Measurements from ENCODE around the gene CHSY3. TPM values are rescaled to one million over a fixed set of nuclear protein-coding genes. Genes with fewer than 3 reads are reported as not detected.

CHSY3 gene
- total and polyA plus RNA-seq, 7 donors, result 0.33 to 2.9 (median 0.67) TPM

DNA sequence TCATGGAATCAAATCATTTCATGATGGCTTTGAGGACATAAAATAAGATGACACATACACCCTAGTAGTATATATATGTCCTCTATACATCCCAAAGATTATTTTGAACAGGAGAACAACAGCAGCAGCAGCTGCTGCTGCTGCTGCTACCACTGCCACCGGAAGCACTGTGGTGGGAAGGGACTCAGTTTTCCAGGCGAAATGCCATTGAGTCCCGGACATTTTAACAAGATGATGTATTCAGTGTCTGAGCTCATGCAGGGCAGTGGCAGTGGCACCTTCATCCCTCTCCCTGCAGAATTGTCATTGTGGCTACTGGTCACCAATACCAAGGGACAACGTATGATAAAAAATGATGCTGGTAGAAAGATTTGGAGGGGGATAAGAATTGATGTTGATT lies 151.3 kb downstream of the CHSY3 start:
- TF ChIP-seq CTCF (IDR thresholded peaks at IDR 0.05), result no peak
- ATAC-seq (no peak), DNase-seq (no peak)
- 60 to 67% (median 61%) methylated on average over 4 of the region's 4 CpGs for WGBS, 3 donors
- intact Hi-C loops (cut with DNase I), result no loop called here
- H3K4me3 ChIP-seq, result no peak overlapping the region
- no peaks in the 10 kb centered on the region for H3K36me3 ChIP-seq (ENCODE audit: insufficient read depth in 1 of 2, low read depth in 1 of 2)
- no peak overlapping the region for H3K27ac ChIP-seq
- H3K9me3 ChIP-seq, result no peaks in the 10 kb centered on the region
- no peaks in the 10 kb centered on the region for H3K4me1 ChIP-seq
- no peaks in the 10 kb centered on the region for H3K27me3 ChIP-seq (ENCODE audit: insufficient read depth in 3 of 3, low read length in 2 of 3)

DNA sequence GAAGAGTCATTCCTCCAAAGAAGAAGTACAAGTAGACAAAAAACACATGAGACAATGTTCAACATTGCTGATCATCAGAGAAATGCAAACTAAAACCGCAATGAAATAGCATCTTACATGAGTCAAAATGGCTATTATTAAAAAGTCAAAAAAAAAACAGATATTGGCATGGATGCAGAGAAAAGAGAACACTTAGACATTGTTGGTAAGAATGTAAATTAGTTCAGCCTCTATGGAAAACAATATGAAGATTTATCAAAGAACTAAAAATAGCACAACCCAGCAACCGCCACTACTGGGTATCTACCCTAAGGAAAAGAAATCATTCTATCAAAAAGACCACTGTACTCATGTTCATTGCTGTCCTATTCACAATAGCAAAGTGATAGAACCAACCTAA lies 157.5 kb downstream of the CHSY3 start:
- H3K4me1 ChIP-seq, result no peaks in the 10 kb centered on the region
- no peak overlapping the region for H3K27ac ChIP-seq
- DNase-seq (no peak), ATAC-seq (no peak)
- WGBS, 3 donors, result 85 to 91% (median 89%) methylated on average over 2 of the region's 2 CpGs
- H3K4me3 ChIP-seq, result no peak overlapping the region
- no peak for TF ChIP-seq CTCF (IDR thresholded peaks at IDR 0.05)
- H3K9me3 ChIP-seq, result no peaks in the 10 kb centered on the region
- H3K36me3 ChIP-seq (ENCODE audit: insufficient read depth in 1 of 2, low read depth in 1 of 2), result no peaks in the 10 kb centered on the region
- no peaks in the 10 kb centered on the region for H3K27me3 ChIP-seq (ENCODE audit: insufficient read depth in 3 of 3, low read length in 2 of 3)
- intact Hi-C loops (cut with DNase I), result no loop called here

GRCh38 chr5:130063603-130064002 lies 159.3 kb downstream of the CHSY3 start:
- DNase-seq (no peak), ATAC-seq (no peak)
- no peaks in the 10 kb centered on the region for H3K36me3 ChIP-seq (ENCODE audit: insufficient read depth in 1 of 2, low read depth in 1 of 2)
- intact Hi-C loops (cut with DNase I), result no loop called here
- no peaks in the 10 kb centered on the region for H3K9me3 ChIP-seq
- H3K27me3 ChIP-seq (ENCODE audit: insufficient read depth in 3 of 3, low read length in 2 of 3), result no peaks in the 10 kb centered on the region
- no peak overlapping the region for H3K4me3 ChIP-seq
- no peak for TF ChIP-seq CTCF (IDR thresholded peaks at IDR 0.05)
- no peaks in the 10 kb centered on the region for H3K4me1 ChIP-seq
- no peak overlapping the region for H3K27ac ChIP-seq
- 88 to 89% (median 89%) methylated on average over 3 of the region's 3 CpGs for WGBS, 3 donors

GRCh38 chr5:130064484-130064883 lies 160.2 kb downstream of the CHSY3 start:
- WGBS, 3 donors, result 71 to 82% (median 81%) methylated on average over 3 of the region's 3 CpGs
- Histone ChIP-seq H3K4me3 (no peak overlapping the region), H3K36me3 (ENCODE audit: insufficient read depth in 1 of 2, low read depth in 1 of 2) (no peaks in the 10 kb centered on the region), H3K4me1 (no peaks in the 10 kb centered on the region), H3K27me3 (ENCODE audit: insufficient read depth in 3 of 3, low read length in 2 of 3) (no peaks in the 10 kb centered on the region), H3K27ac (no peak overlapping the region), H3K9me3 (no peaks in the 10 kb centered on the region)
- intact Hi-C loops (cut with DNase I), result no loop called here
- DNase-seq (no peak), ATAC-seq (no peak)
- TF ChIP-seq CTCF (IDR thresholded peaks at IDR 0.05), result no peak

- WGBS, 3 donors, result 66 to 81% (median 67%) methylated on average over 2 of the region's 2 CpGs
- Histone ChIP-seq H3K4me3 (no peak overlapping the region), H3K27me3 (ENCODE audit: insufficient read depth in 3 of 3, low read length in 2 of 3) (no peaks in the 10 kb centered on the region), H3K4me1 (no peaks in the 10 kb centered on the region), H3K27ac (no peak overlapping the region), H3K36me3 (ENCODE audit: insufficient read depth in 1 of 2, low read depth in 1 of 2) (no peaks in the 10 kb centered on the region), H3K9me3 (no peaks in the 10 kb centered on the region)
- intact Hi-C loops (cut with DNase I), result no loop called here
- no peak for DNase-seq
- TF ChIP-seq CTCF (IDR thresholded peaks at IDR 0.05), result no peak
- no peak for ATAC-seq
These were observed 161.4 kb downstream of the CHSY3 start for GRCh38 chr5:130065617-130066016.
